ENCODE results near the gene LYL1.

The LYL1 gene

DNA sequence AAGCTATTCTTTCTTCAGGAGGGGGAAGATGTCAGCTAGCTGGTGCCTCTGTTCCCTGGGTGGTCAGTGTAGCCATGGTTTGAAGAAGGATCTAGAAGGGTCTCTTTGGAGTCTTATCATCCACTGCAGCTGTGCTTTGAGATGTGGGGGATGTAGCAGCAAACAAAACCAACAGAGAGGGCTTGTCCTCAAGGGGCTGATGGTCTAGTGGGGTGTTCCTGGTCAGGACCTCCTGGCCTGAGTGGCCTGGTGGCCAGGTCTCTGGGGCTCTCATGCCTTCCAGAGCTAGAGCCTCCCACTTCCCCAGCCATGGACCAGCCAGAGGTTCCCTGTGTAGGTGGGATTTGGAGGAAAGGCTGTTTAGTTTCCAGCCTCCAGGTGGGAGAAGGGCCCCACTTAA is 40.3 kb downstream of the LYL1 start:
- TF ChIP-seq, protein P1, sequence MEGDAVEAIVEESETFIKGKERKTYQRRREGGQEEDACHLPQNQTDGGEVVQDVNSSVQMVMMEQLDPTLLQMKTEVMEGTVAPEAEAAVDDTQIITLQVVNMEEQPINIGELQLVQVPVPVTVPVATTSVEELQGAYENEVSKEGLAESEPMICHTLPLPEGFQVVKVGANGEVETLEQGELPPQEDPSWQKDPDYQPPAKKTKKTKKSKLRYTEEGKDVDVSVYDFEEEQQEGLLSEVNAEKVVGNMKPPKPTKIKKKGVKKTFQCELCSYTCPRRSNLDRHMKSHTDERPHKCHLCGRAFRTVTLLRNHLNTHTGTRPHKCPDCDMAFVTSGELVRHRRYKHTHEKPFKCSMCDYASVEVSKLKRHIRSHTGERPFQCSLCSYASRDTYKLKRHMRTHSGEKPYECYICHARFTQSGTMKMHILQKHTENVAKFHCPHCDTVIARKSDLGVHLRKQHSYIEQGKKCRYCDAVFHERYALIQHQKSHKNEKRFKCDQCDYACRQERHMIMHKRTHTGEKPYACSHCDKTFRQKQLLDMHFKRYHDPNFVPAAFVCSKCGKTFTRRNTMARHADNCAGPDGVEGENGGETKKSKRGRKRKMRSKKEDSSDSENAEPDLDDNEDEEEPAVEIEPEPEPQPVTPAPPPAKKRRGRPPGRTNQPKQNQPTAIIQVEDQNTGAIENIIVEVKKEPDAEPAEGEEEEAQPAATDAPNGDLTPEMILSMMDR (IDR thresholded peaks at IDR 0.05; ENCODE audit: insufficient read depth, low read length, poor library complexity, severe bottlenecking) = no peak
- no peaks in the 10 kb centered on the region for H3K36me3 ChIP-seq (ENCODE audit: control insufficient read depth, insufficient read depth, low read length)
- H3K27me3 ChIP-seq (replicated peaks; ENCODE audit: control insufficient read depth, insufficient read depth, low read length) = no peaks in the 10 kb centered on the region; the same call in 1 of the 2 replicates

GRCh38 chr19:13060964-13061927 is 41.4 kb downstream of the LYL1 start:
- no peak overlapping the region for H3K4me3 ChIP-seq (replicated peaks; ENCODE audit: low read depth, low read length)
- peak; percentile 65 for DNase-seq (ENCODE audit: extremely low read depth, insufficient read length)
- TF ChIP-seq, protein P1 (IDR thresholded peaks at IDR 0.05; ENCODE audit: insufficient read depth, low read length, poor library complexity, severe bottlenecking) = peak; percentile 97
- H3K36me3 ChIP-seq (ENCODE audit: control insufficient read depth, insufficient read depth, low read length) = no peaks in the 10 kb centered on the region
- no peaks in the 10 kb centered on the region; the same call in 1 of the 2 replicates for H3K27me3 ChIP-seq (replicated peaks; ENCODE audit: control insufficient read depth, insufficient read depth, low read length)

More for the DNA sequence above, 40.3 kb downstream of the LYL1 start:
- H3K4me3 ChIP-seq (replicated peaks; ENCODE audit: low read depth, low read length) = no peak overlapping the region
- DNase-seq (ENCODE audit: extremely low read depth, insufficient read length) = no peak

DNA sequence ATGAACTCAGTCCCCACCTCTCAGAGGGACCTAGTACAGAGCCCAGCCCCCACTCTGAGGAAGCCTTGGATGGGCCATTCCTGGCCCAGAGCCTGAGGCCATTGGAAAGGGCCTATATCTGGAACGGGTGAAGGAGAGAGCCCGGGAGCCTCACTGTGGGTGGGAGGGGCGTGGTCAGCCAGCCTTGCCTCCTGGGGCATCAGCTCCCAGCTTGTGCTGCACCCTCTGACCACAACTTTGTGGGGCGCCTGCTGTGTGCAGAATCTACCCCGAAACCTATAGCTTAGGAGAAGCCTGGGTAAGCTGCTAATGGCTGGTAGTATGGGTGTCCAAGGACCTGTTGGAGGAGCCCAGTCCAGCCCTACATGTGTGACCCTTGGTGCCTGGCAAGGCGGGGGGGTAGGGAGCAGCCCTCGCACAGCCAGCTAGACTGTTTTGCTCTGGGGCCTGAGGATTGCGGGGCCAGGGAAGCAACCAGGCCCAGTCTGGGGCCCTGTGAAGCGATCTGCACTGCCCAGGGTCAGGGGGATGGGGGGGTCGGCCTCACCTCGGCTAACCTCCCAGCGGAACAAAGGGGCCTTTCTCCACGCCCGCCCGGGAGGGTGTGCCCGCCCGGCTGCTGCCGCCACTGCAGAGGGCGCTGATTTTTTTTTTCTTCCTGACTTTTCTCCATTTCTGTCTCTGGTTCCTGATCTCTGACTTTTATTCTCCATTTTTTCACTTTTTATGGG is 42.3 kb downstream of the LYL1 start:
- TF ChIP-seq, protein P1 (IDR thresholded peaks at IDR 0.05; ENCODE audit: insufficient read depth, low read length, poor library complexity, severe bottlenecking) = no peak
- no peaks in the 10 kb centered on the region; the same call in 1 of the 2 replicates for H3K27me3 ChIP-seq (replicated peaks; ENCODE audit: control insufficient read depth, insufficient read depth, low read length)
- no peak overlapping the region for H3K4me3 ChIP-seq (replicated peaks; ENCODE audit: low read depth, low read length)
- no peaks in the 10 kb centered on the region for H3K36me3 ChIP-seq (ENCODE audit: control insufficient read depth, insufficient read depth, low read length)
- DNase-seq (ENCODE audit: extremely low read depth, insufficient read length) = no peak

- TF ChIP-seq, protein P1 (IDR thresholded peaks at IDR 0.05; ENCODE audit: insufficient read depth, low read length, poor library complexity, severe bottlenecking) = no peak
- no peak for DNase-seq (ENCODE audit: extremely low read depth, insufficient read length)
- Histone ChIP-seq H3K4me3 (replicated peaks; ENCODE audit: low read depth, low read length) (no peak overlapping the region), H3K27me3 (replicated peaks; ENCODE audit: control insufficient read depth, insufficient read depth, low read length) (peaks cover 3% of the 10 kb centered on the region), H3K36me3 (ENCODE audit: control insufficient read depth, insufficient read depth, low read length) (no peaks in the 10 kb centered on the region)
Measured at GRCh38 chr19:13058951-13059660, 43.6 kb downstream of the LYL1 start.

GRCh38 chr19:13057744-13058143 is 44.9 kb downstream of the LYL1 start:
- no peak for DNase-seq (ENCODE audit: extremely low read depth, insufficient read length)
- no peaks in the 10 kb centered on the region for H3K36me3 ChIP-seq (ENCODE audit: control insufficient read depth, insufficient read depth, low read length)
- TF ChIP-seq, protein P1 (IDR thresholded peaks at IDR 0.05; ENCODE audit: insufficient read depth, low read length, poor library complexity, severe bottlenecking) = no peak
- H3K27me3 ChIP-seq (replicated peaks; ENCODE audit: control insufficient read depth, insufficient read depth, low read length) = peaks cover 4% of the 10 kb centered on the region
- H3K4me3 ChIP-seq (replicated peaks; ENCODE audit: low read depth, low read length) = no peak overlapping the region

Data from GM06990 (cell line).